SK-N-MC (cell line): ENCODE data around the gene DPH5.

Source experiments
- EZH2 ChIP-seq: fragments of 200-600 bp; sonication (generic); IDR thresholded peaks from one replicate; pipeline ENCODE4 v1.6.1; 2017; ENCODE audit warnings: antibody characterized with exemption
- POLR2AphosphoS5 ChIP-seq: IDR thresholded peaks from 2 replicates; pipeline ENCODE4 v1.6.1; 2012; ENCODE audit warnings: mild to moderate bottlenecking, low read depth, low read length, borderline replicate concordance

- TF ChIP-seq EZH2 (no peak), POLR2AphosphoS5 (no peak)
These were observed 54.6 kb downstream of the DPH5 start for GRCh38 chr1:100971021-100971420.
